Vagina (tissue), 2 donors: ENCODE measurements around the gene TNKS1BP1.

Experiments
- CTCF ChIP-seq, 3 experiments: fragments of 450-650 bp in 2 of 3; fragments of 200-600 bp in 1 of 3; sonication (generic) in 1 of 3; IDR thresholded peaks; one replicate each; pipeline ENCODE4 v1.5.1; 2017 to 2019; ENCODE audit warnings: antibody characterized with exemption in 3 of 3, mild to moderate bottlenecking in 2 of 3, moderate library complexity in 2 of 3
- POLR2A ChIP-seq, 2 donors: fragments of 450-650 bp; IDR thresholded peaks; one replicate each; pipeline ENCODE4 v1.6.1; 2017; ENCODE audit warnings: antibody characterized with exemption in 2 of 2, mild to moderate bottlenecking in 2 of 2, moderate library complexity in 2 of 2

- TF ChIP-seq CTCF (IDR thresholded peaks at IDR 0.05) (no peak), POLR2A (IDR thresholded peaks at IDR 0.05) (no peak)
Measured at GRCh38 chr11:57254631-57255030, 70.1 kb downstream of the TNKS1BP1 start.
